ENCODE results near the gene STX16. TPM values are rescaled to one million over a fixed set of nuclear protein-coding genes. Genes with fewer than 3 reads are reported as not detected.

The STX16 gene
- polyA plus RNA-seq, 1 donor, result 91.9 TPM

GRCh38 chr20:58652606-58653294 is 1.7 kb downstream of the STX16 start:
- DNase-seq, result no peak

GRCh38 chr20:58654337-58654736 is 3.3 kb downstream of the STX16 start:
- no peak for DNase-seq

GRCh38 chr20:58655328-58656107 is 4.4 kb downstream of the STX16 start:
- DNase-seq, result no peak

GRCh38 chr20:58656831-58657230 is 5.7 kb downstream of the STX16 start:
- no peak for DNase-seq

- no peak for DNase-seq
These were observed 6.2 kb downstream of the STX16 start for GRCh38 chr20:58657262-58657661.

GRCh38 chr20:58657986-58658385 is 6.9 kb downstream of the STX16 start:
- DNase-seq, result no peak

GRCh38 chr20:58658760-58659159 is 7.7 kb downstream of the STX16 start:
- no peak for DNase-seq

GRCh38 chr20:58659841-58660240 is 8.8 kb downstream of the STX16 start:
- no peak for DNase-seq

- no peak for DNase-seq
These were observed 9.9 kb downstream of the STX16 start for GRCh38 chr20:58660855-58661597.

GRCh38 chr20:58661598-58662473 is 10.8 kb downstream of the STX16 start:
- DNase-seq, result no peak

GRCh38 chr20:58664331-58664730 is 13.2 kb downstream of the STX16 start:
- no peak for DNase-seq

- DNase-seq, result no peak
These were observed 13.8 kb downstream of the STX16 start for GRCh38 chr20:58664883-58665282.

GRCh38 chr20:58665606-58666005 is 14.5 kb downstream of the STX16 start:
- no peak for DNase-seq

- no peak for DNase-seq
These were observed 15.6 kb downstream of the STX16 start for GRCh38 chr20:58666702-58667101.

GRCh38 chr20:58667975-58668374 is 16.9 kb downstream of the STX16 start:
- no peak for DNase-seq

- no peak for DNase-seq
These were observed 17.8 kb downstream of the STX16 start for GRCh38 chr20:58668901-58669286.

- DNase-seq, result no peak
These were observed 18.4 kb downstream of the STX16 start for GRCh38 chr20:58669287-58670006.

GRCh38 chr20:58670102-58670501 is 19.0 kb downstream of the STX16 start:
- DNase-seq, result no peak

GRCh38 chr20:58670659-58671058 is 19.6 kb downstream of the STX16 start:
- DNase-seq, result no peak

- no peak for DNase-seq
These were observed 22.0 kb downstream of the STX16 start for GRCh38 chr20:58673119-58673518.

GRCh38 chr20:58675146-58675584 is 24.1 kb downstream of the STX16 start:
- no peak for DNase-seq
